SK-N-SH (cell line): ENCODE data around the gene SSTR1.

Source experiments
- EP300 ChIP-seq, 2 experiments: IDR thresholded peaks; 2 replicates each; pipeline versions ENCODE4 v1.4.0 to v1.6.1; 2012; ENCODE audit warnings: borderline replicate concordance in 1 of 2, low read depth in 1 of 2, low read length in 1 of 2
- NFIC ChIP-seq: IDR thresholded peaks from 2 replicates; pipeline ENCODE4 v1.4.0; 2012; ENCODE audit warnings: borderline replicate concordance
- TEAD4 ChIP-seq: IDR thresholded peaks from 2 replicates; pipeline ENCODE4 v1.4.0; 2012; ENCODE audit warnings: mild to moderate bottlenecking, borderline replicate concordance; ENCODE audit not compliant: insufficient read depth
- YY1 ChIP-seq: IDR thresholded peaks from 2 replicates; pipeline ENCODE4 v1.4.0; 2012; ENCODE audit warnings: low read depth, mild to moderate bottlenecking
- TF ChIP-seq, protein P1 (sequence below): fragments of 200-600 bp; sonication (generic); IDR thresholded peaks from 2 replicates; pipeline ENCODE4 v1.6.1; 2017; ENCODE audit warnings: antibody characterized with exemption, mild to moderate bottlenecking, moderate library complexity
- TF ChIP-seq, protein P2 (sequence below): IDR thresholded peaks from 2 replicates; pipeline ENCODE4 v1.6.1; 2012; ENCODE audit warnings: mild to moderate bottlenecking, low read depth, low read length, moderate library complexity
- TF ChIP-seq, protein P3 (sequence below): IDR thresholded peaks from 2 replicates; pipeline ENCODE4 v1.4.0; 2012; ENCODE audit warnings: low read depth

DNA sequence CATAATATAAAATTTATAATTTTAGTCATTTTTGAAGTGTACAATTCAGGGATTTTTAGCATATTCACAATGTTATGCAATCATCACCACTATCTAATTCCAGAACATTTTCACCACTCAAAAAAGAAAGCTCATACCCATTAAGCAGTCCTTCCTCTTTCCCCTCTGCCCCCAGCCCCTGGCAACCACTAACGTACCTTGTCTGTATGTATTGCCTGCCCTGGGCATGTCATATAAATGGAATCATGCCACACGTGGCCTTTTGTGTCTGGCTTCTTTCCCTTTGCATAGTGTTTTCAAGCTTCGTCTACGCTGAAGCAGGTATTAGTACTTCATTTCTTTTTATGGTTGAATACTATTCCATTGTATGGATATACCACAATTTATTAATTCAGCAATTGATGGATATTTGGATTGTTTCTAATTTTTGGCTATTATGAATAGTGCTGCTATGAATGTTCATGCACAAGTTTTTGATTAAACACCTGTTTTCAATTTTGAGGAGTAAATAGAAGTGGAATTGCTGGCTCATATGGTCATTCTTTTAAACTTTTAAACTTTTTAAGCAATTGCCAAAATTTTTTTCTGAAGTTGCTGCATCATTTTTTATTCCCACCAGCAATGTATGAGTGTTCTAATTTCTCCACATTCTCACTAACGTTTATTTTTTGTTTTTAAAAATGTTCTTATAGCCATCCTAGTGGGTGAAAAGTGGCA lies 1.6 kb upstream of the SSTR1 start:
- TF ChIP-seq YY1, result no peak
- TF ChIP-seq, protein P1, sequence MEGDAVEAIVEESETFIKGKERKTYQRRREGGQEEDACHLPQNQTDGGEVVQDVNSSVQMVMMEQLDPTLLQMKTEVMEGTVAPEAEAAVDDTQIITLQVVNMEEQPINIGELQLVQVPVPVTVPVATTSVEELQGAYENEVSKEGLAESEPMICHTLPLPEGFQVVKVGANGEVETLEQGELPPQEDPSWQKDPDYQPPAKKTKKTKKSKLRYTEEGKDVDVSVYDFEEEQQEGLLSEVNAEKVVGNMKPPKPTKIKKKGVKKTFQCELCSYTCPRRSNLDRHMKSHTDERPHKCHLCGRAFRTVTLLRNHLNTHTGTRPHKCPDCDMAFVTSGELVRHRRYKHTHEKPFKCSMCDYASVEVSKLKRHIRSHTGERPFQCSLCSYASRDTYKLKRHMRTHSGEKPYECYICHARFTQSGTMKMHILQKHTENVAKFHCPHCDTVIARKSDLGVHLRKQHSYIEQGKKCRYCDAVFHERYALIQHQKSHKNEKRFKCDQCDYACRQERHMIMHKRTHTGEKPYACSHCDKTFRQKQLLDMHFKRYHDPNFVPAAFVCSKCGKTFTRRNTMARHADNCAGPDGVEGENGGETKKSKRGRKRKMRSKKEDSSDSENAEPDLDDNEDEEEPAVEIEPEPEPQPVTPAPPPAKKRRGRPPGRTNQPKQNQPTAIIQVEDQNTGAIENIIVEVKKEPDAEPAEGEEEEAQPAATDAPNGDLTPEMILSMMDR, result no peak
- TF ChIP-seq, protein P2, sequence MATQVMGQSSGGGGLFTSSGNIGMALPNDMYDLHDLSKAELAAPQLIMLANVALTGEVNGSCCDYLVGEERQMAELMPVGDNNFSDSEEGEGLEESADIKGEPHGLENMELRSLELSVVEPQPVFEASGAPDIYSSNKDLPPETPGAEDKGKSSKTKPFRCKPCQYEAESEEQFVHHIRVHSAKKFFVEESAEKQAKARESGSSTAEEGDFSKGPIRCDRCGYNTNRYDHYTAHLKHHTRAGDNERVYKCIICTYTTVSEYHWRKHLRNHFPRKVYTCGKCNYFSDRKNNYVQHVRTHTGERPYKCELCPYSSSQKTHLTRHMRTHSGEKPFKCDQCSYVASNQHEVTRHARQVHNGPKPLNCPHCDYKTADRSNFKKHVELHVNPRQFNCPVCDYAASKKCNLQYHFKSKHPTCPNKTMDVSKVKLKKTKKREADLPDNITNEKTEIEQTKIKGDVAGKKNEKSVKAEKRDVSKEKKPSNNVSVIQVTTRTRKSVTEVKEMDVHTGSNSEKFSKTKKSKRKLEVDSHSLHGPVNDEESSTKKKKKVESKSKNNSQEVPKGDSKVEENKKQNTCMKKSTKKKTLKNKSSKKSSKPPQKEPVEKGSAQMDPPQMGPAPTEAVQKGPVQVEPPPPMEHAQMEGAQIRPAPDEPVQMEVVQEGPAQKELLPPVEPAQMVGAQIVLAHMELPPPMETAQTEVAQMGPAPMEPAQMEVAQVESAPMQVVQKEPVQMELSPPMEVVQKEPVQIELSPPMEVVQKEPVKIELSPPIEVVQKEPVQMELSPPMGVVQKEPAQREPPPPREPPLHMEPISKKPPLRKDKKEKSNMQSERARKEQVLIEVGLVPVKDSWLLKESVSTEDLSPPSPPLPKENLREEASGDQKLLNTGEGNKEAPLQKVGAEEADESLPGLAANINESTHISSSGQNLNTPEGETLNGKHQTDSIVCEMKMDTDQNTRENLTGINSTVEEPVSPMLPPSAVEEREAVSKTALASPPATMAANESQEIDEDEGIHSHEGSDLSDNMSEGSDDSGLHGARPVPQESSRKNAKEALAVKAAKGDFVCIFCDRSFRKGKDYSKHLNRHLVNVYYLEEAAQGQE, result no peak
- TF ChIP-seq NFIC, result no peak
- TF ChIP-seq EP300 (IDR thresholded peaks at IDR 0.05; ENCODE audit: borderline replicate concordance in 1 of 2, low read depth in 1 of 2, low read length in 1 of 2), result no peak
- TF ChIP-seq, protein P3, sequence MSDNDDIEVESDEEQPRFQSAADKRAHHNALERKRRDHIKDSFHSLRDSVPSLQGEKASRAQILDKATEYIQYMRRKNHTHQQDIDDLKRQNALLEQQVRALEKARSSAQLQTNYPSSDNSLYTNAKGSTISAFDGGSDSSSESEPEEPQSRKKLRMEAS, result no peak
- TF ChIP-seq TEAD4, result no peak
